ENCODE results near the gene PCBD2.
"Not testable (repeated sequence)": the region's sequence is repeated elsewhere in the genome, so short reads cannot be mapped to it uniquely, and the experiment has no call there.

The PCBD2 gene

DNA sequence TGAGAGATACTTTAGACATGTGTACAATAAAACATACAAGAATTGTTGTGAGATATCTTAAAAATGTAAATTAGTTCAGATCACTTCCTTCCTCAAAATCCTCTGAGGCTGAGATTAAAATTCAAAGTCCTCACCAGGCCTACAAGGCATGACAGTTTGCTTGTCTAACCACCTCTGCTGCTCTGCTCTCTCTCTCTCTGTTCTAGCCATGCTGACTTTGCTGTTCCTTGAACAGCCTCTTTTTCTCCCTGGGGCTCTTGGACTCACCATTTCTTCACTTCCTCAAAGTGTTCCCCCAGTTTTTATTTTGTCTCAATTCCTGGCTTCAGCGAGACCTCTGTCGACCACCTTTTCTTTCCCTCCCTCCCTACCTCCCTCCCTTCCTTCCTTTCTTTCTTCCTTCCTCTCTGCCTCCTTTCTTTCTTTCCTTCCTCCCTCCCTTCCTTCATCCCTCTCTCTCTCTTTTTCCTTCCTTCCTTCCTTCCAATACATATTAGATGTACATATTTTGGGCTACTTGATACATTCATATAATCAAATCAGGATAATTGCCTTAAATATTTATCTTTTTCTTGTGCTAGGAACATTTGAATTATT is 89.7 kb downstream of the PCBD2 start:
- no peaks in the 10 kb centered on the region for H3K9me2 ChIP-seq (ENCODE audit: low read depth, low read length)
- H3K4me2 ChIP-seq (ENCODE audit: low read length), result no peak overlapping the region
- H3K4me1 ChIP-seq (ENCODE audit: insufficient read depth, low read length, severe bottlenecking), result peaks cover 16% of the 10 kb centered on the region
- H3K9me3 ChIP-seq (ENCODE audit: low read length), result peaks cover 9% of the 10 kb centered on the region; the same call in 1 of the 2 replicates
- no peaks in the 10 kb centered on the region for H4K20me1 ChIP-seq (ENCODE audit: insufficient read depth, low read length)
- H3K79me2 ChIP-seq (ENCODE audit: insufficient read depth, low read length), result no peaks in the 10 kb centered on the region
- H3K27me3 ChIP-seq (ENCODE audit: insufficient read depth, low read length), result no peaks in the 10 kb centered on the region
- H3K4me3 ChIP-seq (ENCODE audit: low read depth, low read length, poor library complexity, severe bottlenecking), result no peak overlapping the region
- no peak for TF ChIP-seq EZH2 (IDR thresholded peaks at IDR 0.05; ENCODE audit: borderline replicate concordance, low read length)
- TF ChIP-seq, protein P1, sequence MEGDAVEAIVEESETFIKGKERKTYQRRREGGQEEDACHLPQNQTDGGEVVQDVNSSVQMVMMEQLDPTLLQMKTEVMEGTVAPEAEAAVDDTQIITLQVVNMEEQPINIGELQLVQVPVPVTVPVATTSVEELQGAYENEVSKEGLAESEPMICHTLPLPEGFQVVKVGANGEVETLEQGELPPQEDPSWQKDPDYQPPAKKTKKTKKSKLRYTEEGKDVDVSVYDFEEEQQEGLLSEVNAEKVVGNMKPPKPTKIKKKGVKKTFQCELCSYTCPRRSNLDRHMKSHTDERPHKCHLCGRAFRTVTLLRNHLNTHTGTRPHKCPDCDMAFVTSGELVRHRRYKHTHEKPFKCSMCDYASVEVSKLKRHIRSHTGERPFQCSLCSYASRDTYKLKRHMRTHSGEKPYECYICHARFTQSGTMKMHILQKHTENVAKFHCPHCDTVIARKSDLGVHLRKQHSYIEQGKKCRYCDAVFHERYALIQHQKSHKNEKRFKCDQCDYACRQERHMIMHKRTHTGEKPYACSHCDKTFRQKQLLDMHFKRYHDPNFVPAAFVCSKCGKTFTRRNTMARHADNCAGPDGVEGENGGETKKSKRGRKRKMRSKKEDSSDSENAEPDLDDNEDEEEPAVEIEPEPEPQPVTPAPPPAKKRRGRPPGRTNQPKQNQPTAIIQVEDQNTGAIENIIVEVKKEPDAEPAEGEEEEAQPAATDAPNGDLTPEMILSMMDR (IDR thresholded peaks at IDR 0.05; ENCODE audit: low read length), result no peak
- H3K36me3 ChIP-seq (ENCODE audit: insufficient read depth, low read length), result no peaks in the 10 kb centered on the region; the same call in 1 of the 2 replicates
- H2AFZ ChIP-seq (ENCODE audit: low read length), result no peak overlapping the region
- H3K27ac ChIP-seq (ENCODE audit: low read depth, low read length, poor library complexity, severe bottlenecking), result no peak overlapping the region
- H3K9ac ChIP-seq (ENCODE audit: low read length), result no peak overlapping the region
- H3F3A ChIP-seq (ENCODE audit: insufficient read depth, low read length), result no peaks in the 10 kb centered on the region

DNA sequence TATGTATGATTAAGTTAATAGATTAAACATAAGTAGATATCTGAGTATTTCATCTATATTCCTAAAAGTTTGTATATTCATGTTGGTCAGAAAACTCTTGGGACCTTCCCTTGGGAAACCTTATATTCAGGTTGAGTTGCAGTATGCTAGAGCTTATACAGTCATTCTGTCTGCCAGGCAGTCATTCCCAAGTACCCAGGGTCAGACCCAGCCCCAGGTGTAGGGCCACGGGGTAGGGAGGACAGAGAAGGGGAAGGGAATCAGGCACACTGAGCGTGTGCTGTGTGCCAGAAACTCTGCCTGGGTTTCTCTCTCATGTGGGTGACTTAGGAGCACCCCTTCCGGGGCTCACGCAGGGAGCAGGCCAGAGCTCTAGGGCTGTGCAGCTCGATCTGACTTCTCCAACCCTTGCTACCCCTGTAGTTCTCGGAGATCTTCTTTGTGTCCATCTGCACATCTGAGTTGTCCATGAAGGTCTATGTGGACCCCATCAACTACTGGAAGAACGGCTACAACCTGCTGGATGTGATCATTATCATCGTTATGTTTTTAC is 91.0 kb downstream of the PCBD2 start:
- Histone ChIP-seq H4K20me1 (ENCODE audit: insufficient read depth, low read length) (no peaks in the 10 kb centered on the region), H3K79me2 (ENCODE audit: insufficient read depth, low read length) (no peaks in the 10 kb centered on the region), H3K36me3 (ENCODE audit: insufficient read depth, low read length) (no peaks in the 10 kb centered on the region; the same call in 1 of the 2 replicates), H3K4me3 (ENCODE audit: low read depth, low read length, poor library complexity, severe bottlenecking) (no peak overlapping the region), H3K9me2 (ENCODE audit: low read depth, low read length) (no peaks in the 10 kb centered on the region), H2AFZ (ENCODE audit: low read length) (no peak overlapping the region), H3F3A (ENCODE audit: insufficient read depth, low read length) (no peaks in the 10 kb centered on the region), H3K27ac (ENCODE audit: low read depth, low read length, poor library complexity, severe bottlenecking) (no peak overlapping the region), H3K4me2 (ENCODE audit: low read length) (no peak overlapping the region), H3K9ac (ENCODE audit: low read length) (no peak overlapping the region), H3K4me1 (ENCODE audit: insufficient read depth, low read length, severe bottlenecking) (peaks cover 16% of the 10 kb centered on the region), H3K27me3 (ENCODE audit: insufficient read depth, low read length) (no peaks in the 10 kb centered on the region), H3K9me3 (ENCODE audit: low read length) (peaks cover 7% of the 10 kb centered on the region; the same call in 1 of the 2 replicates)
- no peak for TF ChIP-seq EZH2 (IDR thresholded peaks at IDR 0.05; ENCODE audit: borderline replicate concordance, low read length)
- TF ChIP-seq, protein P1 (IDR thresholded peaks at IDR 0.05; ENCODE audit: low read length), result no peak

DNA sequence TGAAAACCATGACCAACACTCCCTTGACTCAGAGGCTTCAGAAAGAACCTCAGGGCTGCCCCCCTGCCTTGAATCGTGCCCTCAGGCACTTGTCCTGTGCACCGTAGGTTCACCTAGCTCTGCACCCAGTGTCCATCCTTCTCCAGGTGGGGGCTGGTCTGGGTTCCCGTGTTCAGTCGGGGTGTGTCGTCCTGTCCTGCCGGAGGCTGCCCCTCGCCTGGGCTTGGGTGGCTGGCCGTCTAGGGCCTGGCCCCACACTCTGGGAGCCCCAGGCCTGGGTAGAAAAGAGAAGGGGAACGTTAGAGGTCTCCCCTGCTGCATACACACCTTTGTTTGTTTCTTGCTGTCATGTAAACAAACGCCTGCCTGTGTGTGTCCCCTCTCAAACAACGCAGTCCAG is 92.1 kb downstream of the PCBD2 start:
- Histone ChIP-seq H3K27me3 (ENCODE audit: insufficient read depth, low read length) (no peaks in the 10 kb centered on the region), H3F3A (ENCODE audit: insufficient read depth, low read length) (no peaks in the 10 kb centered on the region), H3K4me3 (ENCODE audit: low read depth, low read length, poor library complexity, severe bottlenecking) (no peak overlapping the region), H3K4me2 (ENCODE audit: low read length) (no peak overlapping the region), H2AFZ (ENCODE audit: low read length) (no peak overlapping the region), H3K27ac (ENCODE audit: low read depth, low read length, poor library complexity, severe bottlenecking) (no peak overlapping the region), H3K4me1 (ENCODE audit: insufficient read depth, low read length, severe bottlenecking) (peaks cover 16% of the 10 kb centered on the region), H3K36me3 (ENCODE audit: insufficient read depth, low read length) (no peaks in the 10 kb centered on the region), H3K9ac (ENCODE audit: low read length) (no peak overlapping the region), H3K9me2 (ENCODE audit: low read depth, low read length) (no peaks in the 10 kb centered on the region), H3K9me3 (ENCODE audit: low read length) (no peaks in the 10 kb centered on the region), H3K79me2 (ENCODE audit: insufficient read depth, low read length) (no peaks in the 10 kb centered on the region), H4K20me1 (ENCODE audit: insufficient read depth, low read length) (no peaks in the 10 kb centered on the region)
- TF ChIP-seq EZH2 (IDR thresholded peaks at IDR 0.05; ENCODE audit: borderline replicate concordance, low read length), result no peak
- TF ChIP-seq, protein P1 (IDR thresholded peaks at IDR 0.05; ENCODE audit: low read length), result no peak

DNA sequence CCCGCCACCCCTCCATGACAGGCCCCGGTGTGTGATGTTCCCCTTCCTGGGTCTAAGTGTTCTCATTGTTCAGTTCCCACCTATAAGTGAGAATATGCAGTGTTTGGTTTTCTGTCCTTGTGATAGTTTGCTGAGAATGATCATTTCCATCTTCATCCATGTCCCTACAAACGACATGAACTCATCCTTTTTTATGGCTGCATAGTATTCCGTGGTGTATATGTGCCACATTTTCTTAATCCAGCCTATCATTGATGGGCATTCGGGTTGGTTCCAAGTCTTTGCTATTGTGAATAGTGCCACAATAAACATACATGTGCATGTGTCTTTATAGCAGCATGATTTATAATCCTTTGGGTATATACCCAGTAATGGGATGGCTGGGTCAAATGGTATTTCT is 93.1 kb downstream of the PCBD2 start:
- H3K79me2 ChIP-seq (ENCODE audit: insufficient read depth, low read length); H3K4me2 ChIP-seq (ENCODE audit: low read length); H3K9ac ChIP-seq (ENCODE audit: low read length); H3K4me3 ChIP-seq (ENCODE audit: low read depth, low read length, poor library complexity, severe bottlenecking); H4K20me1 ChIP-seq (ENCODE audit: insufficient read depth, low read length); H3K36me3 ChIP-seq (ENCODE audit: insufficient read depth, low read length); H3K9me2 ChIP-seq (ENCODE audit: low read depth, low read length); H3K27ac ChIP-seq (ENCODE audit: low read depth, low read length, poor library complexity, severe bottlenecking); H3K9me3 ChIP-seq (ENCODE audit: low read length); H3K27me3 ChIP-seq (ENCODE audit: insufficient read depth, low read length); H2AFZ ChIP-seq (ENCODE audit: low read length); H3F3A ChIP-seq (ENCODE audit: insufficient read depth, low read length): not testable (repeated sequence)
- H3K4me1 ChIP-seq (ENCODE audit: insufficient read depth, low read length, severe bottlenecking), result peaks cover 16% of the 10 kb centered on the region
